GM18508 (cell line): Measurements from ENCODE around the gene CASR.
"Not testable (repeated sequence)": the region's sequence is repeated elsewhere in the genome, so short reads cannot be mapped to it uniquely, and the experiment has no call there.

Source experiments
- ATAC-seq: cut with Tn5 transposase; IDR thresholded peaks from one replicate; pipeline ENCODE4 v1.9.1; 2021; ENCODE audit warnings: moderate number of reproducible peaks; ENCODE audit not compliant: insufficient read depth, unreplicated experiment

CASR gene

GRCh38 chr3:122183521-122183892, at the start of gene CASR:
Gene CASR, plus strand, starts transcription at chr3:122183668. Its CDS starts 70,522 bp downstream, at chr3:122254190.
- no peak for ATAC-seq

GRCh38 chr3:122146466-122146865, 37.0 kb upstream of the CASR start:
- no peak for ATAC-seq

GRCh38 chr3:122148941-122149627, 34.4 kb upstream of the CASR start:
- ATAC-seq: no peak

- ATAC-seq: no peak
Observed at GRCh38 chr3:122151480-122151879, 32.0 kb upstream of the CASR start.

GRCh38 chr3:122164983-122165382, 18.5 kb upstream of the CASR start:
- not testable (repeated sequence) for ATAC-seq

GRCh38 chr3:122167630-122168029, 15.8 kb upstream of the CASR start:
- ATAC-seq: no peak

GRCh38 chr3:122168044-122168443, 15.4 kb upstream of the CASR start:
- ATAC-seq: no peak

- no peak for ATAC-seq
Observed at GRCh38 chr3:122169911-122170310, 13.6 kb upstream of the CASR start.

- not testable (repeated sequence) for ATAC-seq
Observed at GRCh38 chr3:122171361-122171760, 12.1 kb upstream of the CASR start.

- no peak for ATAC-seq
Observed at GRCh38 chr3:122178711-122179110, 4.8 kb upstream of the CASR start.

GRCh38 chr3:122183893-122184590, 574 bp downstream of the CASR start:
- no peak for ATAC-seq

GRCh38 chr3:122184591-122184929, 1.1 kb downstream of the CASR start:
- ATAC-seq: no peak

GRCh38 chr3:122186372-122186771, 2.9 kb downstream of the CASR start:
- ATAC-seq: no peak

- no peak for ATAC-seq
Observed at GRCh38 chr3:122188737-122189136, 5.3 kb downstream of the CASR start.

GRCh38 chr3:122189357-122189756, 5.9 kb downstream of the CASR start:
- no peak for ATAC-seq

- no peak for ATAC-seq
Observed at GRCh38 chr3:122190525-122190924, 7.1 kb downstream of the CASR start.

GRCh38 chr3:122198966-122199365, 15.5 kb downstream of the CASR start:
- no peak for ATAC-seq

GRCh38 chr3:122199552-122199951, 16.1 kb downstream of the CASR start:
- no peak for ATAC-seq

- ATAC-seq: no peak
Observed at GRCh38 chr3:122200661-122201060, 17.2 kb downstream of the CASR start.

- ATAC-seq: not testable (repeated sequence)
Observed at GRCh38 chr3:122201476-122201875, 18.0 kb downstream of the CASR start.

GRCh38 chr3:122208579-122208978, 25.1 kb downstream of the CASR start:
- no peak for ATAC-seq

- ATAC-seq: no peak
Observed at GRCh38 chr3:122213650-122214049, 30.2 kb downstream of the CASR start.
